Stimulated activated CD8-positive, alpha-beta memory T cell treated with anti-CD3 and anti-CD28 coated beads, Interleukin-12 subunit alpha, Interleukin-12 subunit beta, amount 100 ng/mL, for 4 hours (primary cell): ENCODE results near the gene PPEF1.
"Not testable (repeated sequence)": the region's sequence is repeated elsewhere in the genome, so short reads cannot be mapped to it uniquely, and the experiment has no call there.

ENCODE experiments used
- DNase-seq: peaks from one replicate; pipeline ENCODE4 v3.0.0-alpha.2; 2020; ENCODE audit warnings: low read depth

PPEF1 gene

GRCh38 chrX:18702362-18703195 lies 4.9 kb upstream of the PPEF1 start:
- DNase-seq = no peak

- DNase-seq = no peak
These were observed 2.4 kb downstream of the PPEF1 start for GRCh38 chrX:18709833-18710232.

GRCh38 chrX:18714910-18715309 lies 7.5 kb downstream of the PPEF1 start:
- DNase-seq = no peak

GRCh38 chrX:18719852-18720251 lies 12.4 kb downstream of the PPEF1 start:
- DNase-seq = no peak

- DNase-seq = no peak
These were observed 14.4 kb downstream of the PPEF1 start for GRCh38 chrX:18721683-18722499.

GRCh38 chrX:18722500-18723071 lies 15.1 kb downstream of the PPEF1 start:
- DNase-seq = no peak

GRCh38 chrX:18725310-18725943 lies 18.0 kb downstream of the PPEF1 start:
- no peak for DNase-seq

GRCh38 chrX:18733287-18733686 lies 25.8 kb downstream of the PPEF1 start:
- no peak for DNase-seq

- DNase-seq = not testable (repeated sequence)
These were observed 32.2 kb downstream of the PPEF1 start for GRCh38 chrX:18739609-18740008.

GRCh38 chrX:18748499-18748898 lies 41.1 kb downstream of the PPEF1 start:
- DNase-seq = no peak

- no peak for DNase-seq
These were observed 46.2 kb downstream of the PPEF1 start for GRCh38 chrX:18753631-18754030.

GRCh38 chrX:18755651-18756050 lies 48.2 kb downstream of the PPEF1 start:
- DNase-seq = no peak

- DNase-seq = no peak
These were observed 50.8 kb downstream of the PPEF1 start for GRCh38 chrX:18757956-18758932.

- no peak for DNase-seq
These were observed 54.3 kb downstream of the PPEF1 start for GRCh38 chrX:18761750-18762149.

- not testable (repeated sequence) for DNase-seq
These were observed 55.7 kb downstream of the PPEF1 start for GRCh38 chrX:18763106-18763505.

GRCh38 chrX:18769364-18769763 lies 61.9 kb downstream of the PPEF1 start:
- no peak for DNase-seq

- DNase-seq = no peak
These were observed 62.5 kb downstream of the PPEF1 start for GRCh38 chrX:18769812-18770573.

- DNase-seq = no peak
These were observed 82.5 kb downstream of the PPEF1 start for GRCh38 chrX:18789916-18790315.

GRCh38 chrX:18792828-18793227 lies 85.4 kb downstream of the PPEF1 start:
- DNase-seq = no peak

GRCh38 chrX:18793601-18794089 lies 86.2 kb downstream of the PPEF1 start:
- DNase-seq = no peak
